ENCODE results near the gene KLC3. TPM values are rescaled to one million over a fixed set of nuclear protein-coding genes. Genes with fewer than 3 reads are reported as not detected.

KLC3 gene
- total and polyA plus RNA-seq, 2 donors (not counting 1 experiment from before 2014, with no cell fraction given) = not detected

DNA sequence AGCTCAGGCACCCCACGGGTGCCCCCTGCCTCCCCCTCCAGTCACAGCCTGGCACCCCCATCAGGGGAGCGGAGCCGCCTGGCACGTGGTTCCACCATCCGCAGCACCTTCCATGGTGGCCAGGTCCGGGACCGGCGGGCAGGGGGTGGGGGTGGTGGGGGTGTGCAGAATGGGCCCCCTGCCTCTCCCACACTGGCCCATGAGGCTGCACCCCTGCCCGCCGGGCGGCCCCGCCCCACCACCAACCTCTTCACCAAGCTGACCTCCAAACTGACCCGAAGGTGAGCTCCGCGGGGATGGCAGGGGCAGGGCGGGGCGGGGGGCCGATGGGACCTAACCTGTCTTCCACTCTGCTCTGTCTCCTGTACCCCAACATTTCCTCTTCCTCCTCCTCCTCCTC is 42.9 kb upstream of the KLC3 start:
- Histone ChIP-seq H3K4me3 (ENCODE audit: control extremely low read depth in 1 of 5, extremely low read depth in 1 of 5, insufficient read depth in 1 of 5, low read depth in 2 of 5, low read length in 4 of 5) (no peak overlapping the region), H3K36me3 (replicated peaks in 1 of 2; ENCODE audit: control extremely low read depth in 1 of 2, control insufficient read depth in 1 of 2, extremely low read depth in 1 of 2, insufficient read depth in 2 of 2, low read length in 1 of 2) (peaks cover 0 to 10% of the 10 kb centered on the region in 2 experiments), H3K79me2 (ENCODE audit: control insufficient read depth, insufficient read depth, low read length) (no peaks in the 10 kb centered on the region), H3K9me3 (ENCODE audit: control extremely low read depth in 1 of 3, control insufficient read depth in 2 of 3, insufficient read depth in 1 of 3, low read length in 2 of 3) (peaks cover 0 to 21% (median 0%) of the 10 kb centered on the region in 3 donors), H2AFZ (ENCODE audit: insufficient read depth, low read depth, low read length, poor library complexity, severe bottlenecking) (no peak overlapping the region), H4K20me1 (ENCODE audit: control insufficient read depth, insufficient read depth, low read length, poor library complexity, severe bottlenecking) (no peaks in the 10 kb centered on the region), H3K27ac (ENCODE audit: low read length in 2 of 2) (no peak overlapping the region), H3K4me2 (replicated peaks; ENCODE audit: low read depth, low read length, poor library complexity, severe bottlenecking) (no peak overlapping the region), H3K27me3 (replicated peaks in 1 of 4; ENCODE audit: control extremely low read depth in 1 of 4, control insufficient read depth in 3 of 4, insufficient read depth in 4 of 4, low read length in 3 of 4) (no peaks in the 10 kb centered on the region), H3K9ac (ENCODE audit: low read length) (no peak overlapping the region), H3K4me1 (ENCODE audit: control insufficient read depth in 2 of 2, insufficient read depth in 2 of 2, low read length in 2 of 2) (no peaks in the 10 kb centered on the region)
- Mint-ChIP-seq H3K9me3 (ENCODE audit: insufficient read depth) (no peaks in the 10 kb centered on the region), H3K27me3 (no peaks in the 10 kb centered on the region), H3K27ac (no peak overlapping the region), H3K4me3 (no peak overlapping the region), H3K4me1 (no peaks in the 10 kb centered on the region)
- no peak for TF ChIP-seq EZH2 (IDR thresholded peaks at IDR 0.05; ENCODE audit: borderline replicate concordance, insufficient read depth, low read depth, low read length, poor library complexity, severe bottlenecking)
- TF ChIP-seq, protein P1, sequence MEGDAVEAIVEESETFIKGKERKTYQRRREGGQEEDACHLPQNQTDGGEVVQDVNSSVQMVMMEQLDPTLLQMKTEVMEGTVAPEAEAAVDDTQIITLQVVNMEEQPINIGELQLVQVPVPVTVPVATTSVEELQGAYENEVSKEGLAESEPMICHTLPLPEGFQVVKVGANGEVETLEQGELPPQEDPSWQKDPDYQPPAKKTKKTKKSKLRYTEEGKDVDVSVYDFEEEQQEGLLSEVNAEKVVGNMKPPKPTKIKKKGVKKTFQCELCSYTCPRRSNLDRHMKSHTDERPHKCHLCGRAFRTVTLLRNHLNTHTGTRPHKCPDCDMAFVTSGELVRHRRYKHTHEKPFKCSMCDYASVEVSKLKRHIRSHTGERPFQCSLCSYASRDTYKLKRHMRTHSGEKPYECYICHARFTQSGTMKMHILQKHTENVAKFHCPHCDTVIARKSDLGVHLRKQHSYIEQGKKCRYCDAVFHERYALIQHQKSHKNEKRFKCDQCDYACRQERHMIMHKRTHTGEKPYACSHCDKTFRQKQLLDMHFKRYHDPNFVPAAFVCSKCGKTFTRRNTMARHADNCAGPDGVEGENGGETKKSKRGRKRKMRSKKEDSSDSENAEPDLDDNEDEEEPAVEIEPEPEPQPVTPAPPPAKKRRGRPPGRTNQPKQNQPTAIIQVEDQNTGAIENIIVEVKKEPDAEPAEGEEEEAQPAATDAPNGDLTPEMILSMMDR (IDR thresholded peaks at IDR 0.05) = no peak
- ChIA-PET CTCF (no interaction called here), POLR2A (no interaction called here)
- 99% methylated on average over 10 of the region's 18 CpGs for WGBS (ENCODE audit: insufficient coverage)
- intact Hi-C loops (cut with micrococcal nuclease) = no loop called here
- ATAC-seq (ENCODE audit: low read depth) = no peak
- DNase-seq = no peak

- H3K36me3 ChIP-seq (replicated peaks in 1 of 2; ENCODE audit: control extremely low read depth in 1 of 2, control insufficient read depth in 1 of 2, extremely low read depth in 1 of 2, insufficient read depth in 2 of 2, low read length in 1 of 2) = peaks cover 0 to 10% of the 10 kb centered on the region in 2 experiments
- no peak overlapping the region for H3K27ac ChIP-seq (ENCODE audit: low read length in 2 of 2)
- Mint-ChIP-seq H3K27me3 (no peaks in the 10 kb centered on the region), H3K27ac (no peak overlapping the region), H3K4me1 (no peaks in the 10 kb centered on the region), H3K4me3 (no peak overlapping the region), H3K9me3 (ENCODE audit: insufficient read depth) (no peaks in the 10 kb centered on the region)
- TF ChIP-seq, protein P1 (IDR thresholded peaks at IDR 0.05) = no peak
- TF ChIP-seq EZH2 (IDR thresholded peaks at IDR 0.05; ENCODE audit: borderline replicate concordance, insufficient read depth, low read depth, low read length, poor library complexity, severe bottlenecking) = no peak
- H3K4me1 ChIP-seq (ENCODE audit: control insufficient read depth in 2 of 2, insufficient read depth in 2 of 2, low read length in 2 of 2) = no peaks in the 10 kb centered on the region
- H3K79me2 ChIP-seq (ENCODE audit: control insufficient read depth, insufficient read depth, low read length) = no peaks in the 10 kb centered on the region
- intact Hi-C loops (cut with micrococcal nuclease) = no loop called here
- no peak overlapping the region for H3K4me3 ChIP-seq (ENCODE audit: control extremely low read depth in 1 of 5, extremely low read depth in 1 of 5, insufficient read depth in 1 of 5, low read depth in 2 of 5, low read length in 4 of 5)
- no peak for DNase-seq
- H3K9ac ChIP-seq (ENCODE audit: low read length) = no peak overlapping the region
- no peak overlapping the region for H3K4me2 ChIP-seq (replicated peaks; ENCODE audit: low read depth, low read length, poor library complexity, severe bottlenecking)
- H3K9me3 ChIP-seq (ENCODE audit: control extremely low read depth in 1 of 3, control insufficient read depth in 2 of 3, insufficient read depth in 1 of 3, low read length in 2 of 3) = peaks cover 0 to 23% (median 0%) of the 10 kb centered on the region in 3 donors
- CTCF ChIA-PET = no interaction called here
- POLR2A ChIA-PET = interaction anchor here (0.6 kb wide), 1 partner anchor 68 kb away, joined by 4 read pairs; no protein-coding TSS in a partner anchor
- no peaks in the 10 kb centered on the region for H3K27me3 ChIP-seq (replicated peaks in 1 of 4; ENCODE audit: control extremely low read depth in 1 of 4, control insufficient read depth in 3 of 4, insufficient read depth in 4 of 4, low read length in 3 of 4)
- H4K20me1 ChIP-seq (ENCODE audit: control insufficient read depth, insufficient read depth, low read length, poor library complexity, severe bottlenecking) = no peaks in the 10 kb centered on the region
- WGBS (ENCODE audit: insufficient coverage) = 100% methylated on average over 1 of the region's 5 CpGs
- no peak for ATAC-seq (ENCODE audit: low read depth)
- H2AFZ ChIP-seq (ENCODE audit: insufficient read depth, low read depth, low read length, poor library complexity, severe bottlenecking) = no peak overlapping the region
These were observed 42.3 kb upstream of the KLC3 start for GRCh38 chr19:45298264-45298663.

All from B cell (primary cell).